Measurements from ENCODE around the gene AMN1.

DNA sequence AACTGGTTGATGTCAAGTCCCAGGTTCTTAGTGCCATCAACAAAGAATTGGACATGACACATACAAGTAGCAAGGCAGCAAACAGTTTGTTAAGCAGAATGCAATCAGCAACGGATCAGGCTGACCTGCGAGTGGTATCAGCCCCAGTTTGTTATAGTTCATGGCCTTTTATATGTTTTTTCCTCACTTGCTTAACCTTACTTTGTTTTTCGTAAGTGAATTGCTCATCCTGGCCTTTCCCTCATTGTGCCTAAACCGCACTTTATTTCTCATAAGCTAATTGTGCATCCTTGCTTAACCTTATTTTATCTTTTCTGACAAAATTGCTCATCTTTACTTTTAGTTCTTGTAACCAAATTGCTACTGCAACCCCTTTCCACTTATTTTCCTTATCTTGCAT, 65.2 kb downstream of the AMN1 start:
- TF ChIP-seq, protein P1, sequence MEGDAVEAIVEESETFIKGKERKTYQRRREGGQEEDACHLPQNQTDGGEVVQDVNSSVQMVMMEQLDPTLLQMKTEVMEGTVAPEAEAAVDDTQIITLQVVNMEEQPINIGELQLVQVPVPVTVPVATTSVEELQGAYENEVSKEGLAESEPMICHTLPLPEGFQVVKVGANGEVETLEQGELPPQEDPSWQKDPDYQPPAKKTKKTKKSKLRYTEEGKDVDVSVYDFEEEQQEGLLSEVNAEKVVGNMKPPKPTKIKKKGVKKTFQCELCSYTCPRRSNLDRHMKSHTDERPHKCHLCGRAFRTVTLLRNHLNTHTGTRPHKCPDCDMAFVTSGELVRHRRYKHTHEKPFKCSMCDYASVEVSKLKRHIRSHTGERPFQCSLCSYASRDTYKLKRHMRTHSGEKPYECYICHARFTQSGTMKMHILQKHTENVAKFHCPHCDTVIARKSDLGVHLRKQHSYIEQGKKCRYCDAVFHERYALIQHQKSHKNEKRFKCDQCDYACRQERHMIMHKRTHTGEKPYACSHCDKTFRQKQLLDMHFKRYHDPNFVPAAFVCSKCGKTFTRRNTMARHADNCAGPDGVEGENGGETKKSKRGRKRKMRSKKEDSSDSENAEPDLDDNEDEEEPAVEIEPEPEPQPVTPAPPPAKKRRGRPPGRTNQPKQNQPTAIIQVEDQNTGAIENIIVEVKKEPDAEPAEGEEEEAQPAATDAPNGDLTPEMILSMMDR (IDR thresholded peaks at IDR 0.05) = no peak
- no peak for TF ChIP-seq ZFX (IDR thresholded peaks at IDR 0.05; ENCODE audit: borderline replicate concordance)
